H7 (cell line): ENCODE measurements around the gene PMEL. TPM values are rescaled to one million over a fixed set of nuclear protein-coding genes. Genes with fewer than 3 reads are reported as not detected.
A peak's percentile ranks its signal among the peaks of the same experiment; 100 is the strongest.

Source experiments
- DNase-seq: peaks from one replicate; pipeline ENCODE4 v3.0.0; 2012
- H3K27me3 ChIP-seq: 2 replicates; pipeline ENCODE4 v1.6.0; 2011; ENCODE audit warnings: mild to moderate bottlenecking, low read length; ENCODE audit not compliant: control insufficient read depth, insufficient read depth
- H3K36me3 ChIP-seq: replicated peaks from 2 replicates; pipeline ENCODE4 v1.5.1; 2011; ENCODE audit warnings: low read length; ENCODE audit not compliant: control insufficient read depth, insufficient read depth
- H3K4me3 ChIP-seq: 2 replicates; pipeline ENCODE4 v1.5.1; 2011; ENCODE audit warnings: low read depth, mild to moderate bottlenecking, control low read depth, low read length, moderate library complexity; ENCODE audit not compliant: insufficient read depth
- total RNA-seq: library from RNA; depleted of rRNA; stranded (reverse); fragments of >200 nt; shearing (Covaris generic); gene quantifications from 2 replicates; pipeline ENCODE4 v1.2.3, GENCODE V29; 2014

Gene PMEL
- total RNA-seq, 1 experiment from 2014 or later: 28.4 TPM

DNA sequence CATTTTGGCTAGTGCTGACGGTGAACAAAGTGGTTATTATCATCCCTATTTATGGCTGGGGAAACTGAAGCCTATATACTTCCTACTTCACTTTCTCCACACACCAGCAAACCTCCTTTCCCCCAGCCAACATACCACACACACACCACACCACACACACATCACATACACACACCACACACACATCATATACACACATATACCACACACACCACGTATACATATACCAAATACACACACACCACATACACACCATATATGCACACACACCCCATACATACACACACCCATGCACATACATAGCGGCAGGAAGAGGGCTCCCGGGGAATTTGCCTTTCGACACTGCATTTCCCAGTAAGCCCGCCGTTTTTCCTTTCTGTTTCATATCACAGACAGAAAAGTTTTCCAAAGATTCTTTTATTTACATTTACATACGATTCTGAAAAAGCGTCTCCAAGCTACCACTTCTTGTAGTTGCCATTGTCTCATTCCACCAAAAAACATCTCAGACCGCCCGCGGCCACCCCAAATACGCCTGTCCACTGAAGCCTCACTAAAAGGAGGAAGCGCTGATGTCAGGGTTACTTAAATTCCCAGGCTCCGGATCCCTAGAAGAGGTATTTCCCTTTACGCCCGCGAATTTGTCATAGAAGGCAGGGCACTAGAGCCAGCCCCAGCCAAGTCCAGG, 7.2 kb upstream of the PMEL start:
- peak overlapping the region; percentile 39 for H3K4me3 ChIP-seq
- DNase-seq: no peak
- no peaks in the 10 kb centered on the region for H3K27me3 ChIP-seq
- peaks cover 12% of the 10 kb centered on the region for H3K36me3 ChIP-seq

DNA sequence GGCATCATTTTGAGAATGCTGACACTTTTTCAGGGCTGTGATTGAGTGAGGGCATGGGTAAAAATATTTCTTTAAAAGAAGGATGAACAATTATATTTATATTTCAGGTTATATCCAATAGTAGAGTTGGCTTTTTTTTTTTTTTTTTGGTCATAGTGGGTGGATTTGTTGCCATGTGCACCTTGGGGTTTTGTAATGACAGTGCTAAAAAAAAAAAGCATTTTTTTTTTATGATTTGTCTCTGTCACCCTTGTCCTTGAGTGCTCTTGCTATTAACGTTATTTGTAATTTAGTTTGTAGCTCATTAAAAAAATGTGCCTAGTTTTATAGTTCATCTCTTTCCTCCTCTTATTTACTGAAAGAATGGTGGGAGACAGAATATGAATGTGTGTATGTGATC, 6.6 kb upstream of the PMEL start:
- H3K27me3 ChIP-seq: no peaks in the 10 kb centered on the region
- no peak for DNase-seq
- peaks cover 15% of the 10 kb centered on the region for H3K36me3 ChIP-seq
- H3K4me3 ChIP-seq: peak overlapping the region; percentile 39; the same call in 1 of the 2 replicates

DNA sequence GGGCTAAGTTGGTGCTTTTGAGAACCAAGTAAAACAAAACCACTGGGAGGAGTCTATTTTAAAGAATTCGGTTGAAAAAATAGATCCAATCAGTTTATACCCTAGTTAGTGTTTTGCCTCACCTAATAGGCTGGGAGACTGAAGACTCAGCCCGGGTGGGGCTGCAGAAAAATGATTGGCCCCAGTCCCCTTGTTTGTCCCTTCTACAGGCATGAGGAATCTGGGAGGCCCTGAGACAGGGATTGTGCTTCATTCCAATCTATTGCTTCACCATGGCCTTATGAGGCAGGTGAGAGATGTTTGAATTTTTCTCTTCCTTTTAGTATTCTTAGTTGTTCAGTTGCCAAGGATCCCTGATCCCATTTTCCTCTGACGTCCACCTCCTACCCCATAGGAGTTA, 6.2 kb upstream of the PMEL start:
- no peak for DNase-seq
- H3K4me3 ChIP-seq: no peak overlapping the region
- H3K27me3 ChIP-seq: no peaks in the 10 kb centered on the region
- peaks cover 15% of the 10 kb centered on the region for H3K36me3 ChIP-seq

DNA sequence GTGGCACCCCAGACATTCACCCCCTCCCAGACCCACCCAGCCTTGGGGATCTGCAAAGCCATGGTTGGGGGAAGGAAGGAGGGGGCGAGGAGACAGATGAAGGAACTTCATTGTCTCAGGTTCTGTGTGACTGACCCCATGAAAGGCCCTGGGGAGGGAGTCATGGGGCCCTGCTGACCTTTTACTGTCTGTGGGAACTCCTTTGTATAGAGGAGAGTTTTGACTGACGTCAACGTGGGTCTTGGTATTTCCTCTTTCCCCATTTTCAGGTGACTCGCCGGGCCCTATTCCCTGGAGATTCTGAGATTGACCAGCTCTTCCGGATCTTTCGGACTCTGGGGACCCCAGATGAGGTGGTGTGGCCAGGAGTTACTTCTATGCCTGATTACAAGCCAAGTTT, 4.9 kb upstream of the PMEL start:
- Histone ChIP-seq H3K4me3 (no peak overlapping the region), H3K36me3 (peaks cover 15% of the 10 kb centered on the region), H3K27me3 (no peaks in the 10 kb centered on the region)
- DNase-seq: no peak

DNA sequence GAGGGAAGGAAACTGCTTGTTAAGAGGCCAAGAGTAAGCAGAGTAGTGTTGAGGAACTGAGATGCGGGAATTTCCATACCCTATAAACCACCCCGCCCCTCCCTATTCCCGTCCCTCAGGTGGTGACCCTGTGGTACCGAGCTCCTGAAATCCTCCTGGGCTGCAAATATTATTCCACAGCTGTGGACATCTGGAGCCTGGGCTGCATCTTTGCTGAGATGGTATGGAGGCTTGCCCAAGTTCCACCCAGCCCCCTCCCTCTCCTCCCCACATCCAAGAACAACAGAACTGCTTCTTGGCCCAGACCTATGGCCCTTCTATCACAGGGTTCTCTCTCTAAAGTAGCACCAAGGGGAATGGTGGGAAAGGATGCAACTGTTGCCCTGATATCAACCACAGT, 3.5 kb upstream of the PMEL start:
- Histone ChIP-seq H3K27me3 (no peaks in the 10 kb centered on the region), H3K4me3 (no peak overlapping the region), H3K36me3 (peaks cover 15% of the 10 kb centered on the region)
- no peak for DNase-seq

DNA sequence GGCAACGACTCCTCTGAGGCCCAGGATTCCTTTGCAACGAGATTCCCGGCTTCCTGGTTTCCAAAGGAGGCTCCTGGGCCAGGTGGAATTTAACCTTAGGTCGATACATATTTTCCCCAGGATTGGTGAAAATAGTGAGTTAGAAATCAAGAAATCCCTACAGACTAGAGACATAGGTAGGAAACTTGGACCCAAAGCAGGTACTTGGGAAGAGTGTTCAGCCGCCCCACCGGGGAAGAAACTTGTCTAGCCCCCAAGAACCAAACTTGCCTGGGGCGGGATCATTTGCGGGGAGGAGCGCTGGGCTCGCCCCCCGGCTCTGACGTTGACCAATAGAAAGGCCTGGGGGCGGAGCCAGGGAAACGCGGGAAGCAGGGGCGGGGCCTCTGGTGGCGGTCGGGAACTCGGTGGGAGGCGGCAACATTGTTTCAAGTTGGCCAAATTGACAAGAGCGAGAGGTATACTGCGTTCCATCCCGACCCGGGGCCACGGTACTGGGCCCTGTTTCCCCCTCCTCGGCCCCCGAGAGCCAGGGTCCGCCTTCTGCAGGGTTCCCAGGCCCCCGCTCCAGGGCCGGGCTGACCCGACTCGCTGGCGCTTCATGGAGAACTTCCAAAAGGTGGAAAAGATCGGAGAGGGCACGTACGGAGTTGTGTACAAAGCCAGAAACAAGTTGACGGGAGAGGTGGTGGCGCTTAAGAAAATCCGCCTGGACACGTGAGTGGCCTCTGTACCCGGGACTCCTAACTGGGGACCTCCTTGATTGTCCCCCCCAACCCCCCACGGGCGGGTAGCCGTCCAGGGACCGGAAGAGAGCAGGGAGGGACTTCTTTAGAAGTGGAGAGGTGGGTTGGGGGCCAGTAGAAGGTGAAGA, 803 bp upstream of the PMEL start, which contains the start of gene CDK2:
Gene CDK2 (plus strand): TSS at position 423 of the 874 bp plus-strand sequence. CDS start 179 bp downstream, at position 602.
- peak within 1 kb of the TSS; percentile 55 for H3K4me3 ChIP-seq
- H3K27me3 ChIP-seq: no peaks in the 10 kb centered on the region
- DNase-seq: peak; percentile 96
- H3K36me3 ChIP-seq: peaks cover 13% of the 10 kb centered on the region

DNA sequence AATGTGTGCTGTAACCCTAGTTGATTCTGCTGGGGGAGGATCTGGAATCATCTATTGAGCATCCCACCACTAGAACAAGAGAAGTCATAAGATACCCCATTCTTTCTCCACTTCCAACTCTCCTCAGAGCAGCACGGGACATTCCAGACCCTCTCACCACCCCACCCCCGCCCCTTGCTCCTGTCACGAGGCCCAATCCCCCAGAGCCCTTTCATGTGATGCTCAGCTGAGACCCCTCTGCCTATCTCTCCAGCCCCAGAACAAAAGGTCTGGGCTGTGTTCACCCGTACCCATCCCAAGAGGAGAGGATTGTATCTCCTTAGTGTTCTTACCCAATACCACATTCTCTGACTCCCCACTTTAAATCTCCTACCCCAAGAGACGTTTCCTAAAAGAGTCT, 602 bp downstream of the PMEL start:
- DNase-seq: peak; percentile 64
- Histone ChIP-seq H3K27me3 (no peaks in the 10 kb centered on the region), H3K36me3 (peaks cover 8% of the 10 kb centered on the region), H3K4me3 (peak overlapping the region; percentile 55; the same call in 1 of the 2 replicates)

DNA sequence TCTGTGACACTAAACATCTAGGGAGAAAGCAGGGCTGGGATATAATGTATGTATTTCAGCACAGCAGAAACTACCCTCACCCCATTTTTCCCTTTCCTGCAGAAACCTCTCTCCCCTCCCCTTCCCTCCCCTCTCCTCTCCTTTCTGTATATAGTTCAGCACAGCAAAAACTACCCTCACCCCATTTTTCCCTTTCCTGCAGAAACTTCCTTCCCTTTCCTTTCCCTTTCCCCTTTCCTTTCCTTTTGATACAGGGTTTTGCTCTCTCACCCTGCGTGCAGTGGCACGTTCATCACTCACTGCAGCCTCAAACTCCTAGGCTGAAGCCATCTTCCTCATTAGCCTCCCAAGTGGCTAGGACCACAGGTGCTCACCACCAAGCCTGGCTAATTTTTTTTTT, 2.1 kb downstream of the PMEL start:
- Histone ChIP-seq H3K36me3 (peaks cover 5% of the 10 kb centered on the region), H3K4me3 (no peak overlapping the region), H3K27me3 (no peaks in the 10 kb centered on the region)
- DNase-seq: no peak

DNA sequence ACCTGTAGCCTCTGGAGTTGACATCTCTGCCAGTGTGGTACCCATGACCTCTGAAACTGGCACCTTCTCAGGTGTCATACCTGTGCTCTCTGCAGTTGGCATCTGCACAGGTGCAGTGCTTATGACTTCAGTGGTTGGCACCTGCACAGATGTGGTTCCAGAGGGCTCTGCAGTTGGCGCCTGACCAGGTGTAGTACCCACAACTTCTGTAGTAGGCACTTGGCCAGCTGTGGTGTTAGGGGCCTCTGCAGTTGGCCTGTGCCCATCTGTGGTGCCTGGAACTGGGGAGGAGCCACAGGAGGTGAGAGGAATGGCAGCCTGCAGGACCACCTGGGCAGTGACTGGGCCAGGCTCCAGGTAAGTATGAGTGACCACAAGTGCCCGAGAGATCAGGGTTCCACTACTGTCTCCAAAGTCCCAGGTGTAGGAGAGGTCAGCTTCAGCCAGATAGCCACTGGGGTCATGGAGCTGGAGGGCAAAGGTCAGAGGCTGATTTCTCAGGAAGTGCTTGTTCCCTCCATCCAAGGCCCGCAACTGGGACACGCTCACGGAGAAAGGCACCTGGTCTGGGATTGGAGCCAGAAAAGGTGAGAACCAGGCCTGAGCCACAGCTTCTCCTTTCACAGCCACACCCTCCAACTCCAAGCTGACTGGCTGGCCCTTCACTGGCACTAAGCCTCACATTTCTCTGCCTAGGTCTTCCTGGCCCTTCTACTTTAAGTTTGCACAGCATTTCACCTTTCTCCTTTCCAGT, 8.6 kb downstream of the PMEL start:
- H3K4me3 ChIP-seq: no peak overlapping the region
- H3K36me3 ChIP-seq: peaks cover 5% of the 10 kb centered on the region
- H3K27me3 ChIP-seq: no peaks in the 10 kb centered on the region
- DNase-seq: peak; percentile 6

DNA sequence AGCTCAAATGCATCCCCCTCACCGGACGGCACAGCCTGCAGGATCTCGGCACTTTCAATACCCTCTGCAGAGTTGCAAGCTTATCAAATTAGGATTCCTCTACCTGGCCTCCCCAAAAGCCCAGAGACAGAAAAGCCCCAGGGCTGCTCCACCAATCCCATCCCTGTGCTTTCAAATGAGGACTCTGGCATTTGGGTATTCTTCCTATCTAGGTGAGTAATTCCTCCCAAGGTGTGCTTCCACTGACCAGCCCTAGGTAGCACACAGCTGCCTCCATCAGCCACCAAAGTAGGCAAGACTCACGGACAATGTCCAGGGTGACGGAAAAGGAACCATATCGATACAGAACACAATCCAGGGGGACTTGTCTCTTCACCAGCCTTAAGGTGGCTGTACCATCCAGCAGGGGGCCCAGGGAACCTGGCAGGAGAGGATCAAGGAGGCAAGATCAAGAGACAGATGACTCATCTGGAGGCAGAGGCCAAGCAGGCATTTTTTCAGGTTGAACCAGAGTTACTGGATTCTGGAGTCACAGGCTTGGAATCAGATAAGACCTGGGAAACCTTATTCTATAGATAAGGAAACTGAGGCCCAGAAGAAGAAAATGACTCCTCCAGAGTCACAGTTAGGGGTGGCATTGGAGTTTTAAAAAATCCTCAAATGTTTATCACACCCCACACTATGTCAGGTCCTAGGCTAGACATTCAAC, 9.9 kb downstream of the PMEL start:
- H3K36me3 ChIP-seq: peaks cover 9% of the 10 kb centered on the region
- DNase-seq: peak; percentile 52
- no peak overlapping the region for H3K4me3 ChIP-seq
- no peaks in the 10 kb centered on the region; the same call in 1 of the 2 replicates for H3K27me3 ChIP-seq

DNA sequence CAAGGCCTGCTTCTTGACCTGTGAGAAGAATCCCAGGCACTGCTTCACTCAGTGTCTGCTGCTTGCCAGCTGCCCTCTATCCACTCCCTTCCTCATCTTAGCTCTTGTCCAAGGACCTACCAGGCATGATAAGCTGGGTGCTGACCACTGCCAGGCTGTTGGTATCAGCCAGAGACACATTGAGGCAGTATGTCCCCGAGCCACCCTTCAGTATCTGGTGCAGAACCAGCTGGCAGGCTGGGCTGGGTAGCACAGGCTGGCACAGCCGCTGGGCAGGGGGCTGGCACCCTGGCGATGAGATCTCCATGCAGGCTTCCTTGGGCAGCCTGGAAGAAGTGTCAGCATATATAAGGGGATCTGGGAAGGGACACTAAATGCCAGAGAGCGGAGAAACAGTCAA, 10.5 kb downstream of the PMEL start:
- H3K36me3 ChIP-seq: peaks cover 9% of the 10 kb centered on the region
- no peaks in the 10 kb centered on the region; the same call in 1 of the 2 replicates for H3K27me3 ChIP-seq
- H3K4me3 ChIP-seq: no peak overlapping the region
- DNase-seq: peak; percentile 2

DNA sequence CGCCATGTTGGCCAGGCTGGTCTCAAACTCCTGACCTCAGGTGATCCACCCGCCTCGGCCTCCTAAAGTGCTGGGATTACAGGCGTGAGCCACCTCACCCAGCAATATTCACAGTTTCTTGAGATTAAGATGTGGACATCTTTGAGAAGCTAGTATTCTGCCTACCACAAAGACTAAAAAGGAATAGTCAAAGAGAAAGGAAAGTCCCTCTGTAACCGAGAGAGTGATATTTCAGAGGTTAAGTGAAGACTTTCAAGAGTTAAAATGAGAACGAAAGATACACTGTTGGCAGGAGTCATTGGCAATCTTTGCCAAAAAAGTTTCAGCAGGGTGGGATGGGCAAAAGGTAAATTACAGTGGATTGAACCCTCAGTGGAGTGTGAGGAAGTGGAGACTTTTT, 19.3 kb downstream of the PMEL start:
- Histone ChIP-seq H3K4me3 (no peak overlapping the region), H3K36me3 (no peaks in the 10 kb centered on the region; the same call in 1 of the 2 replicates), H3K27me3 (no peaks in the 10 kb centered on the region; the same call in 1 of the 2 replicates)
- DNase-seq: no peak

DNA sequence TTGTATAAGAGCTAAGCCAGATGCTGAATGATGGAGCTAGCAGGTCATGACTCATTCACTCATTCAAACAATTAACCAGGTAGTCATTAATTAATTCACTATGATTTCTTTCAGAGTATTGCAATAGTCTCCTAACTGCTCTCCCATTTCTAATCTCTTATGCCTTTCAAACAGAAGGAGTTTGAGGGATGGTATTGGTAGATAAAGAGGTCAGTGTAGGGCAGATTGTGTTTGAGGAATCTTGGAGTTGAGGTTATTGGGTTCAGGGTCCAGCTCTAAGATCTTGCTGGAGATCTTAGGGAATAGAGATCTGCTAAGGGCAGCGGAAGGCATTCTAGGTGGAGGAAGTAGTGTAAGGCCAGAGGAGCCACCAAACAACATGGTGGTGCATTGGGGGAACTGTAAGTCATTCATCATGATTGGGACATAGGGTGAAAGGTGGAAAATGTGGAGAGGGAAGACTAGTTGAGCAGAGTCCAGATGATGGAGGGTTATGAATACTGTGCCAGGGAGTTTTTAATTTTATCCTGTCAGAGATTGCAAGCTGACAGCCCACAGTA, 23.2 kb downstream of the PMEL start:
- H3K4me3 ChIP-seq: no peak overlapping the region
- no peak for DNase-seq
- no peaks in the 10 kb centered on the region; the same call in 1 of the 2 replicates for H3K36me3 ChIP-seq
- H3K27me3 ChIP-seq: no peaks in the 10 kb centered on the region; the same call in 1 of the 2 replicates
